Natural killer cell (primary cell): ENCODE results near the gene SLC16A9. TPM values are rescaled to one million over a fixed set of nuclear protein-coding genes. Genes with fewer than 3 reads are reported as not detected.

Source experiments
- ATAC-seq, 3 donors: fragments of 150-1000 bp in 2 of 3; fragments of 200-7000 bp in 1 of 3; cut with Tn5 transposase; 1 replicate in 1 of 3; 2 replicates in 2 of 3; pipeline ENCODE4 v1.10.0; 2021; ENCODE audit warnings: mild to moderate bottlenecking in 2 of 3, moderate library complexity in 2 of 3
- DNase-seq, 2 donors: peaks; one replicate each; pipeline versions ENCODE4 v3.0.0 to v3.0.0-alpha.2; 2013 to 2021; ENCODE audit warnings: mixed read lengths in 1 of 2
- H3K27ac ChIP-seq: one replicate; pipeline ENCODE4 v1.5.1; 2013; ENCODE audit warnings: mild to moderate bottlenecking, low read length
- H3K27me3 ChIP-seq: one replicate; pipeline ENCODE4 v1.6.1; 2013; ENCODE audit warnings: low read length; ENCODE audit not compliant: control insufficient read depth, insufficient read depth
- H3K36me3 ChIP-seq: one replicate; pipeline ENCODE4 v1.6.1; 2013; ENCODE audit warnings: low read length; ENCODE audit not compliant: control insufficient read depth, insufficient read depth
- H3K4me1 ChIP-seq: one replicate; pipeline ENCODE4 v1.6.1; 2013; ENCODE audit warnings: low read length; ENCODE audit not compliant: control insufficient read depth, insufficient read depth
- H3K4me3 ChIP-seq: one replicate; pipeline ENCODE4 v1.5.1; 2013; ENCODE audit warnings: low read length
- H3K9me3 ChIP-seq: one replicate; pipeline ENCODE4 v1.6.1; 2013; ENCODE audit warnings: low read length; ENCODE audit not compliant: control insufficient read depth, insufficient read depth
- H3K27ac Mint-ChIP-seq, 2 donors: one replicate each; pipeline ENCODE4 v1.8.0; 2022; ENCODE audit warnings: mild to moderate bottlenecking in 2 of 2, mixed read lengths in 2 of 2, moderate library complexity in 1 of 2
- H3K27me3 Mint-ChIP-seq, 2 donors: one replicate each; pipeline ENCODE4 v1.8.0; 2022; ENCODE audit warnings: low read depth in 2 of 2, mixed read lengths in 2 of 2
- H3K36me3 Mint-ChIP-seq: one replicate; pipeline ENCODE4 v1.8.0; 2022; ENCODE audit warnings: mixed read lengths
- H3K4me1 Mint-ChIP-seq, 2 donors: one replicate each; pipeline ENCODE4 v1.8.0; 2022; ENCODE audit warnings: mixed read lengths in 2 of 2
- H3K4me3 Mint-ChIP-seq: one replicate; pipeline ENCODE4 v1.8.0; 2022; ENCODE audit warnings: mild to moderate bottlenecking, moderate library complexity, mixed read lengths
- H3K9me3 Mint-ChIP-seq, 2 donors: one replicate each; pipeline ENCODE4 v1.8.0; 2022; ENCODE audit warnings: mixed read lengths in 2 of 2
- CTCF ChIP-seq: fragments of 200-600 bp; IDR thresholded peaks from one replicate; pipeline ENCODE4 v1.8.0; 2022; ENCODE audit warnings: antibody characterized with exemption
- WGBS: methylation state at CpG from one replicate; pipeline ENCODE4 v1.1.7; 2013; ENCODE audit warnings: missing lambda C conversion rate; ENCODE audit not compliant: insufficient coverage; 5-methylcytosine and 5-hydroxymethylcytosine counted together
- intact Hi-C: fragments of 100-400 bp; cut with micrococcal nuclease; formaldehyde crosslinking; loops from one replicate; pipeline ENCODE4 v1.14.2; 2022
- total RNA-seq, 4 donors: library from RNA; stranded (reverse); fragments of 120-200 nt in 1 of 4; gene quantifications; one replicate each; pipeline versions ENCODE4 v1.2.3 to v1.2.4, GENCODE V29; 2013 to 2022

SLC16A9 gene
- total RNA-seq, 3 donors from 2014 or later (not counting 1 experiment from before 2014, with no cell fraction given) = not detected

- ATAC-seq (no peak), DNase-seq (no peak)
- no peaks in the 10 kb centered on the region for H3K27me3 Mint-ChIP-seq
- no peaks in the 10 kb centered on the region for H3K9me3 Mint-ChIP-seq
- no peak overlapping the region for H3K27ac Mint-ChIP-seq
- 77% methylated on average over 16 of the region's 16 CpGs for WGBS
- H3K4me3 Mint-ChIP-seq = no peak overlapping the region
- H3K36me3 ChIP-seq = no peaks in the 10 kb centered on the region
- intact Hi-C loops = loop anchor here (2.0 to 10.0 kb wide), 2 partner anchors 409 to 1151 kb away; partner anchors contain the start of gene CDK1
- TF ChIP-seq CTCF = no peak
- no peaks in the 10 kb centered on the region for H3K27me3 ChIP-seq
- H3K27ac ChIP-seq = no peak overlapping the region
- H3K9me3 ChIP-seq = no peaks in the 10 kb centered on the region
- peaks cover 0 to 5% of the 10 kb centered on the region in 2 donors for H3K4me1 Mint-ChIP-seq
- no peaks in the 10 kb centered on the region for H3K36me3 Mint-ChIP-seq
- no peak overlapping the region for H3K4me3 ChIP-seq
- H3K4me1 ChIP-seq = no peaks in the 10 kb centered on the region
These were observed 86.2 kb downstream of the SLC16A9 start for GRCh38 chr10:59623133-59624121.

- intact Hi-C loops = loop anchor here (10.0 kb wide), 1 partner anchor 1152 kb away; the partner anchor contains the start of gene CDK1
These were observed 87.1 kb downstream of the SLC16A9 start for GRCh38 chr10:59622320-59623132.

GRCh38 chr10:59621771-59622170 lies 87.9 kb downstream of the SLC16A9 start:
- H3K27ac ChIP-seq = no peak overlapping the region
- no peak overlapping the region for H3K4me3 Mint-ChIP-seq
- peaks cover 0 to 5% of the 10 kb centered on the region in 2 donors for H3K4me1 Mint-ChIP-seq
- DNase-seq (no peak), ATAC-seq (no peak)
- no peak for TF ChIP-seq CTCF
- H3K4me1 ChIP-seq = no peaks in the 10 kb centered on the region
- 100% methylated on average over 1 of the region's 1 CpG for WGBS
- no peaks in the 10 kb centered on the region for H3K9me3 ChIP-seq
- H3K36me3 ChIP-seq = no peaks in the 10 kb centered on the region
- intact Hi-C loops = loop anchor here (10.0 kb wide), 1 partner anchor 1153 kb away; the partner anchor contains the start of gene CDK1
- H3K4me3 ChIP-seq = no peak overlapping the region
- no peaks in the 10 kb centered on the region for H3K27me3 Mint-ChIP-seq
- H3K36me3 Mint-ChIP-seq = no peaks in the 10 kb centered on the region
- H3K27ac Mint-ChIP-seq = no peak overlapping the region
- no peaks in the 10 kb centered on the region for H3K27me3 ChIP-seq
- no peaks in the 10 kb centered on the region for H3K9me3 Mint-ChIP-seq

More at GRCh38 chr10:59622320-59623132, 87.1 kb downstream of the SLC16A9 start:
- no peak for ATAC-seq
- Mint-ChIP-seq H3K27me3 (no peaks in the 10 kb centered on the region), H3K27ac (no peak overlapping the region), H3K4me3 (no peak overlapping the region), H3K9me3 (no peaks in the 10 kb centered on the region), H3K36me3 (no peaks in the 10 kb centered on the region), H3K4me1 (peaks cover 0 to 5% of the 10 kb centered on the region in 2 donors)
- Histone ChIP-seq H3K4me1 (no peaks in the 10 kb centered on the region), H3K9me3 (no peaks in the 10 kb centered on the region), H3K36me3 (no peaks in the 10 kb centered on the region), H3K27me3 (no peaks in the 10 kb centered on the region), H3K27ac (no peak overlapping the region), H3K4me3 (no peak overlapping the region)
- DNase-seq = peak in 1 of 2 donors; percentile 41
- TF ChIP-seq CTCF = peak; percentile 33
- 77% methylated on average over 15 of the region's 16 CpGs for WGBS
